RKO (cell line): ENCODE data around the gene HSD11B1L.
A peak's percentile ranks its signal among the peaks of the same experiment; 100 is the strongest.

ENCODE experiments used
- DNase-seq: peaks from one replicate; pipeline ENCODE4 v3.0.0-alpha.2; 2016; ENCODE audit warnings: low spot score

The HSD11B1L gene

GRCh38 chr19:5680437-5681368 is at the start of gene HSD11B1L, which contains the start of gene MICOS13:
Gene HSD11B1L (plus strand): TSS chr19:5681027. CDS start chr19:5684833, 3,806 bp downstream.
Gene MICOS13 (minus strand): TSS chr19:5680516. CDS start chr19:5680486, 30 bp downstream.
- DNase-seq: peak; percentile 98

- DNase-seq: no peak
Observed at GRCh38 chr19:5631567-5632240, 49.1 kb upstream of the HSD11B1L start.

GRCh38 chr19:5632241-5632612 is 48.6 kb upstream of the HSD11B1L start:
- DNase-seq: no peak

- no peak for DNase-seq
Observed at GRCh38 chr19:5632657-5633056, 48.2 kb upstream of the HSD11B1L start.

GRCh38 chr19:5635427-5635826 is 45.4 kb upstream of the HSD11B1L start:
- no peak for DNase-seq

GRCh38 chr19:5637971-5638370 is 42.9 kb upstream of the HSD11B1L start:
- no peak for DNase-seq

- no peak for DNase-seq
Observed at GRCh38 chr19:5641171-5641570, 39.7 kb upstream of the HSD11B1L start.

- DNase-seq: no peak
Observed at GRCh38 chr19:5642204-5642603, 38.6 kb upstream of the HSD11B1L start.

- no peak for DNase-seq
Observed at GRCh38 chr19:5643060-5643459, 37.8 kb upstream of the HSD11B1L start.

GRCh38 chr19:5644037-5644436 is 36.8 kb upstream of the HSD11B1L start:
- no peak for DNase-seq

GRCh38 chr19:5645409-5645808 is 35.4 kb upstream of the HSD11B1L start:
- no peak for DNase-seq

- no peak for DNase-seq
Observed at GRCh38 chr19:5646703-5647102, 34.1 kb upstream of the HSD11B1L start.

- no peak for DNase-seq
Observed at GRCh38 chr19:5648464-5648863, 32.4 kb upstream of the HSD11B1L start.

GRCh38 chr19:5651361-5651760 is 29.5 kb upstream of the HSD11B1L start:
- no peak for DNase-seq

- DNase-seq: no peak
Observed at GRCh38 chr19:5652261-5652660, 28.6 kb upstream of the HSD11B1L start.

GRCh38 chr19:5654931-5655330 is 25.9 kb upstream of the HSD11B1L start:
- DNase-seq: no peak

GRCh38 chr19:5655412-5655811 is 25.4 kb upstream of the HSD11B1L start:
- DNase-seq: no peak

- DNase-seq: no peak
Observed at GRCh38 chr19:5661483-5661882, 19.3 kb upstream of the HSD11B1L start.

GRCh38 chr19:5663904-5664303 is 16.9 kb upstream of the HSD11B1L start:
- DNase-seq: no peak

GRCh38 chr19:5664515-5664914 is 16.3 kb upstream of the HSD11B1L start:
- DNase-seq: no peak

GRCh38 chr19:5665781-5666513 is 14.9 kb upstream of the HSD11B1L start:
- DNase-seq: peak; percentile 60

GRCh38 chr19:5666921-5667610 is 13.8 kb upstream of the HSD11B1L start:
- no peak for DNase-seq
